BJ (cell line): ENCODE results near the gene ARHGAP31. TPM values are rescaled to one million over a fixed set of nuclear protein-coding genes. Genes with fewer than 3 reads are reported as not detected.
A peak's percentile ranks its signal among the peaks of the same experiment; 100 is the strongest.

Experiments used
- CTCF ChIA-PET: fragments of 350-600 bp; formaldehyde crosslinking; extraction: SDS; loops from one replicate; lab custom pipeline; 2021; ENCODE audit warnings: antibody characterized with exemption, inconsistent platforms; lab: Yijun Ruan, JAX
- POLR2A ChIA-PET: fragments of 300-600 bp; sonication (Branson Sonifier 250); formaldehyde crosslinking; extraction: SDS; loops from one replicate; lab custom pipeline; 2021; ENCODE audit warnings: antibody characterized with exemption; lab: Charles Lee
- DNase-seq: peaks from one replicate; pipeline ENCODE4 v3.0.0-alpha.2; 2011; ENCODE audit warnings: low read depth
- H3K27me3 ChIP-seq: 2 replicates; pipeline ENCODE4 v1.6.0; 2011; ENCODE audit warnings: low read length; ENCODE audit not compliant: control insufficient read depth, insufficient read depth
- H3K36me3 ChIP-seq: 2 replicates; pipeline ENCODE4 v1.5.1; 2011; ENCODE audit warnings: low read length; ENCODE audit not compliant: control insufficient read depth, insufficient read depth
- H3K4me3 ChIP-seq: 2 replicates; pipeline ENCODE4 v1.5.1; 2011; ENCODE audit warnings: low read depth, mild to moderate bottlenecking, control low read depth, low read length
- polyA plus RNA-seq: library from polyadenylated mRNA; depleted of rRNA; stranded (reverse); fragments of >200 nt; gene quantifications from 2 replicates; pipeline ENCODE4 v1.2.3, GENCODE V29; 2011
- TF ChIP-seq, protein P1 (sequence below): IDR thresholded peaks from 2 replicates; pipeline ENCODE4 v1.5.1; 2011; ENCODE audit warnings: low read depth, mild to moderate bottlenecking, control low read depth, inconsistent platforms, low read length, moderate library complexity; ENCODE audit not compliant: insufficient read depth

Gene ARHGAP31
- polyA plus RNA-seq, 1 experiment = 19.4 TPM

GRCh38 chr3:119382134-119382533, 88.0 kb downstream of the ARHGAP31 start:
- Histone ChIP-seq H3K27me3 (no peaks in the 10 kb centered on the region), H3K4me3 (no peak overlapping the region), H3K36me3 (peaks cover 6% of the 10 kb centered on the region)
- TF ChIP-seq, protein P1, sequence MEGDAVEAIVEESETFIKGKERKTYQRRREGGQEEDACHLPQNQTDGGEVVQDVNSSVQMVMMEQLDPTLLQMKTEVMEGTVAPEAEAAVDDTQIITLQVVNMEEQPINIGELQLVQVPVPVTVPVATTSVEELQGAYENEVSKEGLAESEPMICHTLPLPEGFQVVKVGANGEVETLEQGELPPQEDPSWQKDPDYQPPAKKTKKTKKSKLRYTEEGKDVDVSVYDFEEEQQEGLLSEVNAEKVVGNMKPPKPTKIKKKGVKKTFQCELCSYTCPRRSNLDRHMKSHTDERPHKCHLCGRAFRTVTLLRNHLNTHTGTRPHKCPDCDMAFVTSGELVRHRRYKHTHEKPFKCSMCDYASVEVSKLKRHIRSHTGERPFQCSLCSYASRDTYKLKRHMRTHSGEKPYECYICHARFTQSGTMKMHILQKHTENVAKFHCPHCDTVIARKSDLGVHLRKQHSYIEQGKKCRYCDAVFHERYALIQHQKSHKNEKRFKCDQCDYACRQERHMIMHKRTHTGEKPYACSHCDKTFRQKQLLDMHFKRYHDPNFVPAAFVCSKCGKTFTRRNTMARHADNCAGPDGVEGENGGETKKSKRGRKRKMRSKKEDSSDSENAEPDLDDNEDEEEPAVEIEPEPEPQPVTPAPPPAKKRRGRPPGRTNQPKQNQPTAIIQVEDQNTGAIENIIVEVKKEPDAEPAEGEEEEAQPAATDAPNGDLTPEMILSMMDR = no peak
- ChIA-PET CTCF (no interaction called here), POLR2A (no interaction called here)
- DNase-seq = no peak

DNA sequence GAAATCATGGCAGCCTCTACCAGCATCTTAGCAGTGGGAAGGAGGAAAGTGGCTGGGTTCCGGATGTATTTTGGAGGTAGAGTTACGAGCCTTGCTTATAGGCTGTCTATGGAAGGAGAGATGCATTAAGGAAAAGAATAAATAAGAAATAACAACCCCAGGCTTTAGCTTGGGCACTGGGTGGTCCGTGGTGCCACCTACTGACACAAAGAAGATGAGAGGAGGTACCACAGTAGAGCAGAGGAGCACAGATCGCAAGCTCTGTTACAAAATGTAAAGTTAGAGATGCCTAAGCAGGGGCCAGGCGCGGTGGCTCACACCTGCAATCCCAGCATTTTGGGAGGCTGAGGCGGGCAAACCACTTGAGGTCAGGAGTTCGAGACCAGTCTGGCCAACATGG, 94.4 kb downstream of the ARHGAP31 start:
- Histone ChIP-seq H3K27me3 (no peaks in the 10 kb centered on the region), H3K4me3 (no peak overlapping the region), H3K36me3 (peaks cover 13% of the 10 kb centered on the region)
- ChIA-PET CTCF (interaction anchor here (0.6 to 1.2 kb wide), 3 partner anchors 16 to 115 kb away, joined by 3 to 8 read pairs (median 3); no protein-coding TSS in a partner anchor), POLR2A (no interaction called here)
- no peak for DNase-seq
- TF ChIP-seq, protein P1 = peak; percentile 15; the same call in 1 of the 2 replicates

DNA sequence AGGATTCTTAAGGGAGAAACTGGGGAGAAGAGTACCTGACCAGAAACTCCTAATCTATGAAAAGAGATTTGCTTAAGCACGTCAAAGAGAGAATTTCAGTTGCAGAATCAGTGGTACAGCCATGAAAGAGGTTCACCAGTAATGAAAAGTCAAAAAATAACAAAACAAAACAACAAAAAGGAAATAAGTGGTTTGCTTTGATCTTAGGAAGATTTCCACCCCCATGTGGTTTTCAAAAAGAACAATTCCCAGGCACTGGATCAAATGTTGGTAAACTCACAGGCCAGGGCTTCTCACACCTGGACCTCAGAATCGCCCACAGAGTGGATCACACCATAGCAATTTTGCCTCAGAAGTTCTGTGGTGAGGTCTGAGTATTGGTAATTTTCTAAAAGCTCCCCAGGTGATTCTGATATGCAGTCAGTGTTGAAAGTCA, 101.8 kb downstream of the ARHGAP31 start:
- CTCF ChIA-PET = interaction anchor here (1.3 kb wide), 1 partner anchor 9 kb away, joined by 3 read pairs; no protein-coding TSS in a partner anchor
- H3K27me3 ChIP-seq = no peaks in the 10 kb centered on the region
- no peak for DNase-seq
- peaks cover 10% of the 10 kb centered on the region for H3K36me3 ChIP-seq
- H3K4me3 ChIP-seq = no peak overlapping the region
- POLR2A ChIA-PET = no interaction called here
- TF ChIP-seq, protein P1 = no peak

DNA sequence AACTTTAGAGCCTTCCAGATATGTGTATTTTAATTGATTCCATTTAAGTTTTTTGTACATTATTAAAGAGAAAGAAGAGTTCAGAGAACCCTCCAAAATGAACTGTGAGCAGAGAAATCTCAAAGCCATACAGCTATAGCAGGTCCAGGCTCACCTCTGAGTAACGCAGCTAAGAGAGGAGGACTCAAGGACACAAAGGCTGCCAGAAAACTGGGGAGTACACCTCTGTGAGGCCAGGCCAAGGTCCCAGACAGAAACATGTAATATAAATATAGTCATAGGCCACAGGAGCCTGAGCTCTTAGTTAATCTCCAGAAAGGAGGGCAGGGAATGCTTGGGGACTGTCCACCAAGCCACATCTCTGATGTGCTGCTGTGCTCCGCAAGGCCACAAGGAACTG, 102.7 kb downstream of the ARHGAP31 start:
- Histone ChIP-seq H3K27me3 (no peaks in the 10 kb centered on the region), H3K36me3 (peaks cover 5% of the 10 kb centered on the region), H3K4me3 (no peak overlapping the region)
- ChIA-PET CTCF (interaction anchor here (1.0 kb wide), 1 partner anchor 122 kb away, joined by 3 read pairs; no protein-coding TSS in a partner anchor), POLR2A (no interaction called here)
- DNase-seq = no peak
- TF ChIP-seq, protein P1 = no peak

GRCh38 chr3:119400466-119400865, 106.3 kb downstream of the ARHGAP31 start:
- Histone ChIP-seq H3K36me3 (peaks cover 4% of the 10 kb centered on the region), H3K27me3 (no peaks in the 10 kb centered on the region), H3K4me3 (no peak overlapping the region)
- DNase-seq = no peak
- POLR2A ChIA-PET = no interaction called here
- CTCF ChIA-PET = no interaction called here
- TF ChIP-seq, protein P1 = no peak
